ENCODE measurements around the gene THADA.

Gene THADA

DNA sequence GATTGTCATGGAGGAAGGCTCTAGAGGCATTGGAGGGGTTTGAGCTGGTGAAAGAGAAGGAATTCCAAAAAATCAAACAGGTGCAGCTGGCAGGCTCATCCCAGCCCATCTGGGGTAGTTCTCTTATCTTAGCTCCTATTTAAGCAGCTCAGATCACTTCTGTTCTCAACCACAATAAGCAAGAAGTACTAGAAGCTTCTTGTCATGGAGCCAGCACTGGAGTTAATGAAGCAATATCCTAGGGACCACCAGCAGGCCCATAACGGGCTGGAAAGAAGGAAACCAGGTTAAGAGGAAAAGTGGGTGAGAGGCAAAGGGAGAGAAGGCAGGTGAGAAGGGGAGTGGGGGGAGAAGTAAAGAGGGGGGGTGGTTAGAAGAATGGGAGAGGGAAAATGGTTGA is 268.7 kb downstream of the THADA start:
- Histone ChIP-seq H3K4me2 (ENCODE audit: low read depth, low read length, poor library complexity, severe bottlenecking) (no peak overlapping the region), H3K27ac (ENCODE audit: low read depth, low read length) (no peak overlapping the region)
- no peak for TF ChIP-seq EZH2phosphoT487 (conservative IDR thresholded peaks at IDR 0.05; ENCODE audit: low read length)
- TF ChIP-seq, protein P1, sequence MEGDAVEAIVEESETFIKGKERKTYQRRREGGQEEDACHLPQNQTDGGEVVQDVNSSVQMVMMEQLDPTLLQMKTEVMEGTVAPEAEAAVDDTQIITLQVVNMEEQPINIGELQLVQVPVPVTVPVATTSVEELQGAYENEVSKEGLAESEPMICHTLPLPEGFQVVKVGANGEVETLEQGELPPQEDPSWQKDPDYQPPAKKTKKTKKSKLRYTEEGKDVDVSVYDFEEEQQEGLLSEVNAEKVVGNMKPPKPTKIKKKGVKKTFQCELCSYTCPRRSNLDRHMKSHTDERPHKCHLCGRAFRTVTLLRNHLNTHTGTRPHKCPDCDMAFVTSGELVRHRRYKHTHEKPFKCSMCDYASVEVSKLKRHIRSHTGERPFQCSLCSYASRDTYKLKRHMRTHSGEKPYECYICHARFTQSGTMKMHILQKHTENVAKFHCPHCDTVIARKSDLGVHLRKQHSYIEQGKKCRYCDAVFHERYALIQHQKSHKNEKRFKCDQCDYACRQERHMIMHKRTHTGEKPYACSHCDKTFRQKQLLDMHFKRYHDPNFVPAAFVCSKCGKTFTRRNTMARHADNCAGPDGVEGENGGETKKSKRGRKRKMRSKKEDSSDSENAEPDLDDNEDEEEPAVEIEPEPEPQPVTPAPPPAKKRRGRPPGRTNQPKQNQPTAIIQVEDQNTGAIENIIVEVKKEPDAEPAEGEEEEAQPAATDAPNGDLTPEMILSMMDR (IDR thresholded peaks at IDR 0.05; ENCODE audit: insufficient read depth, low read length, poor library complexity, severe bottlenecking), result no peak

GRCh38 chr2:43326101-43326825 is 269.6 kb downstream of the THADA start:
- no peaks in the 10 kb centered on the region for H3F3A ChIP-seq (ENCODE audit: insufficient read depth)
- H2AFZ ChIP-seq (ENCODE audit: low read depth, low read length, severe bottlenecking), result no peak overlapping the region
- H3K27me3 ChIP-seq (ENCODE audit: low read length), result no peaks in the 10 kb centered on the region
- H3K79me2 ChIP-seq (ENCODE audit: insufficient read depth, low read length), result no peaks in the 10 kb centered on the region
- H3K9me3 ChIP-seq (ENCODE audit: insufficient read depth, low read length), result no peaks in the 10 kb centered on the region
- H3K9me2 ChIP-seq (replicated peaks; ENCODE audit: insufficient read depth, low read length), result no peaks in the 10 kb centered on the region
- H3K4me2 ChIP-seq (ENCODE audit: low read depth, low read length, poor library complexity, severe bottlenecking), result no peak overlapping the region
- no peak overlapping the region for H3K27ac ChIP-seq (ENCODE audit: low read depth, low read length)
- no peak overlapping the region for H3K4me3 ChIP-seq (ENCODE audit: insufficient read depth, low read length, poor library complexity, severe bottlenecking)
- H4K20me1 ChIP-seq (ENCODE audit: low read depth, low read length), result no peaks in the 10 kb centered on the region
- H3K9ac ChIP-seq (ENCODE audit: low read length), result no peak overlapping the region
- H3K36me3 ChIP-seq (ENCODE audit: low read length), result no peaks in the 10 kb centered on the region
- TF ChIP-seq EZH2phosphoT487 (conservative IDR thresholded peaks at IDR 0.05; ENCODE audit: low read length), result no peak
- TF ChIP-seq, protein P1 (IDR thresholded peaks at IDR 0.05; ENCODE audit: insufficient read depth, low read length, poor library complexity, severe bottlenecking), result no peak

More for the DNA sequence above, 268.7 kb downstream of the THADA start:
- Histone ChIP-seq H3K36me3 (ENCODE audit: low read length) (no peaks in the 10 kb centered on the region), H3K4me3 (ENCODE audit: insufficient read depth, low read length, poor library complexity, severe bottlenecking) (no peak overlapping the region), H3K9me2 (replicated peaks; ENCODE audit: insufficient read depth, low read length) (no peaks in the 10 kb centered on the region), H3K9me3 (ENCODE audit: insufficient read depth, low read length) (no peaks in the 10 kb centered on the region), H3K9ac (ENCODE audit: low read length) (no peak overlapping the region), H4K20me1 (ENCODE audit: low read depth, low read length) (no peaks in the 10 kb centered on the region), H3K79me2 (ENCODE audit: insufficient read depth, low read length) (no peaks in the 10 kb centered on the region), H2AFZ (ENCODE audit: low read depth, low read length, severe bottlenecking) (no peak overlapping the region), H3K27me3 (ENCODE audit: low read length) (no peaks in the 10 kb centered on the region), H3F3A (ENCODE audit: insufficient read depth) (no peaks in the 10 kb centered on the region)

DNA sequence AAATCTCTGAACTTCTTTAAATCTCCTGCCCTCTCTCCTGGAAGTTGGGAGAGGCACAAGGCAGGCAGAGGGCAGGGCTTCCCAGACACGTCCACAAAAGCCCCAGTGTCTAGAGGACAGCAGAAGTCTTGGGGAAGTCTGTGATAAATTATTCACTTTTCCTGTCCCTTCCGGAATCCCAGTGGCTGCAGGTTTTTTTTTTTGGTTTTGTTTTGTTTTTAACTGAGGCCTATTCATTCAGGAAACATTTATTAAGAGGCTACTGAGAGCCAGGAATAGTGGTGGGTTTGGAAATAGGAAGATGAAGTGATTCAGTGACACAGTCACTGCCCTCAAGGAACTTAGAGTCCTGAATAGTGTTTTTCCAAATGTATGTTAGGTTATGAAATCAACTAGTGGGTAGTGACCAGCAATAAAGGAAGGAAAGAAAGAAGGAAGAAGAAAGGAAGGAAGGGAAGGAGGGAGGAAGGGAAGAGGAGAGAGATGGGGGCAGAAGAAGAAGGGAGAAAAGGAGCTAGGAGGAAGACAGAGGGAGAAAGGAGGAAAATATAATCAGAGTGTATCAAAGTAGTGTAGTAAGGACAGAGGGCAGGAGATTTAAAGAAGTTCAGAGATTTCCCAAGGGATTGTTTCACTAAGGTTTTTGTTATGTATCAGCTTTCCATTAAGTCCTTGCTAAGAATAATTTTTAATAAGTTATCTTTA is 270.6 kb downstream of the THADA start:
- H3K9me2 ChIP-seq (replicated peaks; ENCODE audit: insufficient read depth, low read length), result no peaks in the 10 kb centered on the region
- no peaks in the 10 kb centered on the region for H3K27me3 ChIP-seq (ENCODE audit: low read length)
- no peak overlapping the region for H3K9ac ChIP-seq (ENCODE audit: low read length)
- no peaks in the 10 kb centered on the region for H3K9me3 ChIP-seq (ENCODE audit: insufficient read depth, low read length)
- no peaks in the 10 kb centered on the region for H3K36me3 ChIP-seq (ENCODE audit: low read length)
- no peaks in the 10 kb centered on the region for H3F3A ChIP-seq (ENCODE audit: insufficient read depth)
- H3K79me2 ChIP-seq (ENCODE audit: insufficient read depth, low read length), result no peaks in the 10 kb centered on the region
- H2AFZ ChIP-seq (ENCODE audit: low read depth, low read length, severe bottlenecking), result no peak overlapping the region
- no peaks in the 10 kb centered on the region for H4K20me1 ChIP-seq (ENCODE audit: low read depth, low read length)
- H3K4me2 ChIP-seq (ENCODE audit: low read depth, low read length, poor library complexity, severe bottlenecking), result no peak overlapping the region
- no peak overlapping the region for H3K27ac ChIP-seq (ENCODE audit: low read depth, low read length)
- TF ChIP-seq EZH2phosphoT487 (conservative IDR thresholded peaks at IDR 0.05; ENCODE audit: low read length), result no peak
- TF ChIP-seq, protein P1 (IDR thresholded peaks at IDR 0.05; ENCODE audit: insufficient read depth, low read length, poor library complexity, severe bottlenecking), result no peak
- H3K4me3 ChIP-seq (ENCODE audit: insufficient read depth, low read length, poor library complexity, severe bottlenecking), result no peak overlapping the region
